ENCODE measurements around the gene LRRC3.
"Not testable (repeated sequence)": the region's sequence is repeated elsewhere in the genome, so short reads cannot be mapped to it uniquely, and the experiment has no call there.

Gene LRRC3, protein sequence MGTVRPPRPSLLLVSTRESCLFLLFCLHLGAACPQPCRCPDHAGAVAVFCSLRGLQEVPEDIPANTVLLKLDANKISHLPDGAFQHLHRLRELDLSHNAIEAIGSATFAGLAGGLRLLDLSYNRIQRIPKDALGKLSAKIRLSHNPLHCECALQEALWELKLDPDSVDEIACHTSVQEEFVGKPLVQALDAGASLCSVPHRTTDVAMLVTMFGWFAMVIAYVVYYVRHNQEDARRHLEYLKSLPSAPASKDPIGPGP

DNA sequence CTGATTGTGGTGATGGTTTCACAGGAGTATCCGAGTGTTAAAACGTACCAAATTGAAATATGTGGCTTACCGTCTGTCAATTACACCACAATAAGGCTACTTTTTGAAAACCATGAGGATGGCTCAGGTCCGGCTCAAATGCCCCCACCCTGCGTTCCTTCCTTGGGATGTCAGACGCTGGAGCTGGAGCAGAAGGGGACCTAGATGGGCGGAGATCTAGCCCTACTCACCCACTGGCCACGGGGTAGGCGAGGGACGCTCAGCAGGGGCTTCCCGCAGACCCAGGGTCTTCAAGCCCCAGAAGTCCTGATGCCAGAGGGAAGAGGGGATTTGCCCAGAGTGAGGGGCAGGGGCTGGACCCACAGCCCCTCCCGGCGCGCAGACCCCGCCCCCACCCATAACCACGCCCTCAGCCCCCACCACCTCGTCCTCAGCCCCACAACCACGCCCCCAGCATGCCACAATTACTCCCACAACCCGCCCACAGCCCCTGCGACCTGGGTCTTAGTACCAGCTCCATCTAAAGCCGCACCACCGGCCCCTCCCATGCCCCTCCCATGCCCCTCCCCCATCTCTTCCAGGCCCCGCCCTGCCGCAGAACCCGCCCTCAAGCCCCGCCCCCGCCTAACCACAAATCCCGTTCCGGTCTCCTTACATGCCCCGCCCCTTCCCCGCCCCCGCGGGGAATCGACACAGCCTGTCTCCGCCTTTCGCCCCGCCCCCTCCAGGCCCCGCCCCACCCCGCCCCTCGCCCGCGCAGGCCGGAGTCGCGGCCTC lies at the start of gene LRRC3:
Gene LRRC3 (plus strand): TSS at position 764 of the 777 bp plus-strand sequence. CDS start 1,135 bp downstream, outside the sequence.
- no peak for FAIRE-seq

DNA sequence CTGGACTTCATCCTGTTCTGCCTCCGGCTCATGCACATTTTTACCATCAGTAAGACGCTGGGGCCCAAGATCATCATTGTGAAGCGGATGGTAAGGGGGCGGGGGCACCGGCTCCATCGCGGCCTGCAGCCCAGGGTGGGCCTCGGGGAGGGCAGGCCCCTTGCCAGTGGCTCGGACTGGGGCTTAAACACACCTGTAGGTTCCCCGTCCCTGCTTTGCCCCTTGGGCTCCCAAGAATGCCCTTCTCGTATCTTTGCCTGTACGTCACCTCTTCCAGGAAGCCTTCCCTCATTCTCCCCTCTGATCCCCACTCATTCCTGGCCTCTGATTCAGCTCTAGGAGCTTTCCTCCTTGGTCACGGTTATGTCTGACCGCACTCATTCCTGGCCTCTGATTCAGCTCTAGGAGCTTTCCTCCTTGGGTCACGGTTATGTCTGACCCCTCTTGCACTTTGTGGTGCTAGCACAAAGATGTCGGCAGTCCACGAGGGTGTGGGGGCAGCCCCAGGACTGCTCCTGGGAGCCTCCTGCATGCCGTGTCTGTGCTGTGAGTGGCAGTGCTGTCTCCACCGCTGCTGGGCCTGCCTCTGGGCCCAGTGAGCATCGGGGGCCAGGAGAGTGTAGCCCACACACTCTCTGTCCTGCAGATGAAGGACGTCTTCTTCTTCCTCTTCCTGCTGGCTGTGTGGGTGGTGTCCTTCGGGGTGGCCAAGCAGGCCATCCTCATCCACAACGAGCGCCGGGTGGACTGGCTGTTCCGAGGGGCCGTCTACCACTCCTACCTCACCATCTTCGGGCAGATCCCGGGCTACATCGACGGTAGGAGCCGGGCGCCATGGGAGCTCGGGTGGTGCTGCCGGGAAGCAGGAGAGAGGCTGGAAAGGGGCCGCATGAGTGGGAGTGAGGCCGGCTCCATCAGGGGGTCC lies 49.1 kb upstream of the LRRC3 start:
- FAIRE-seq = no peak

DNA sequence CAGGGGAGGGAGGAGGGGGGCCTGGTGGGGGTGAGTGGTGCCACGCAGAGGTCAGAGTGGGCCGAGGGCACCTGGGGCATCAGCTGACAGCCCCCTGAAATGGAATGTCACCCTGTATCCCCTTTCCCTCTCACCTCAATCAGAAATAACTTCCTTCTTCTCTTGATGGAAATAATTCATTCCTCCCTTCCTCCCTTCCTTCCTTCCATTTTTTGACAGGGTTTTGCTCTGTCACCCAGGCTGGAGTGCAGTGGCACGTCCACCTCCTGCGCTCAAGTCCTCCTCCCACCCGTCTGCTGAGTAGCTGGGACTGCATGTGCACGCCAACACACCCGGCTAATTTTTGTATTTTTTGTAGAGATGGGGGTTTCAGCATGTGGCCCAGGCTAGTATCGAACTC lies 48.4 kb upstream of the LRRC3 start:
- no peak for FAIRE-seq

DNA sequence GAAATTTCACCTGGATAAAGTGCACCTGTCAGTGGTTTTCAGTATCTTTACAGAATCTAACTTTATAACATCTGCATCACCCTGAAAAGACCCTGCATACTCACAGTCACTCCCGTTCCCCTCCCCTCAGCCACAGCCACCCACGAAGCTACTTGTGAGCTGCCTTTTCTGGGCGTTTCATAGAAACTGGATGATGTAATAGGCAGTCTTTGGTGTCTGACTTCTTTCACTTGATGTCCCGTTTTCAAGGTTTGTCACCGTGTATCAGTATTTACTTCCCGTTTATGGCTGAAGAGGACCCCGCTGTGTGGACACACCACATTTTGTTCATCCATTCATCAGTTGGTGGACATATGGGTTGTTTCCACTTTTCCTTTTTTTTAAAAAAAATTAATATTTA lies 47.8 kb upstream of the LRRC3 start:
- no peak for FAIRE-seq

DNA sequence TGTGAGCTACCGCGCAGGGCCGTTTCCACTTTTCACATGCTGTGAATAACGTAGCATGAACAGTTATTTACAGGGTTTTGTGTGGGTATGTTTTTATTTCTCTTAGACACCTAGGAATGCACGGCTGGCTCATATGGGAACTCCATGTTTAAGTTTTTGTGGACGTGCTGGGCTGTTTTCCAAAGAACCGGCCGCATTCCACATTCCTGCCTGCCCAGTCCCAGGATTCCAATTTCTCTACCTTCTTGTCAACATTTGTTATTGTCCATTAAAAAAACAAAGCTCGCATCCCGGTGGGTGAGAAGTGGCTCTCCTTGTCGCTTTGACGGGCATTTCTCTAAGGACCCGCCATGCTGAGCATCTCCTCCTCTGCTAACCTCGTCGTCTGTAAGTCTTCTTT lies 47.1 kb upstream of the LRRC3 start:
- no peak for FAIRE-seq

DNA sequence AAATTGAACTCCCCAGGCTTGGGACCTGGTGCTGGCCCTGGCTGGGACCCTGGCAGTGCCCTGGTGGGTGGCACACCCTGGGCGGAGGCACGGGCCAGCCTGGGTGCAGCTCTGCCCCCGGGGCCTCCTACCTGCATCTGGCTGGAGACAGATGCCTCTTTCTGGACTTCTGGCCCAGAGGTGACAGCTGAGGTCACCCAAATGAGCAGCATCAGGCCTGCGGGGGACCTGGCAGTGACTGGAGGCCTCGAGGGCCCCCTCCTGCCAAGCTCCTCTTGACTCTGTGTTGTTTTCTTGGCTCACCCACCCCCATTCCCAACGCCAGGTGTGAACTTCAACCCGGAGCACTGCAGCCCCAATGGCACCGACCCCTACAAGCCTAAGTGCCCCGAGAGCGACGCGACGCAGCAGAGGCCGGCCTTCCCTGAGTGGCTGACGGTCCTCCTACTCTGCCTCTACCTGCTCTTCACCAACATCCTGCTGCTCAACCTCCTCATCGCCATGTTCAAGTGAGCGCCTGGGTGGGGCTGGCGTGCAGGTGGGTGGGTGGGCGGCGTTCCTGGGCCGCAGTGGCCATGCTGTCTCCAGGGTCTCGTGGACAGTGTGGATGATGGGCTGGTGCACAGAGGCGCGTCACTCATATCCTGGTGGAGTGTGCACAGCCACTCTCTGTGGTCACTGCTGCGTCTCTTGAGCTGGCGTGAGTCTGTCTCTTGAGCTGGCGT lies 41.6 kb upstream of the LRRC3 start:
- no peak for FAIRE-seq

DNA sequence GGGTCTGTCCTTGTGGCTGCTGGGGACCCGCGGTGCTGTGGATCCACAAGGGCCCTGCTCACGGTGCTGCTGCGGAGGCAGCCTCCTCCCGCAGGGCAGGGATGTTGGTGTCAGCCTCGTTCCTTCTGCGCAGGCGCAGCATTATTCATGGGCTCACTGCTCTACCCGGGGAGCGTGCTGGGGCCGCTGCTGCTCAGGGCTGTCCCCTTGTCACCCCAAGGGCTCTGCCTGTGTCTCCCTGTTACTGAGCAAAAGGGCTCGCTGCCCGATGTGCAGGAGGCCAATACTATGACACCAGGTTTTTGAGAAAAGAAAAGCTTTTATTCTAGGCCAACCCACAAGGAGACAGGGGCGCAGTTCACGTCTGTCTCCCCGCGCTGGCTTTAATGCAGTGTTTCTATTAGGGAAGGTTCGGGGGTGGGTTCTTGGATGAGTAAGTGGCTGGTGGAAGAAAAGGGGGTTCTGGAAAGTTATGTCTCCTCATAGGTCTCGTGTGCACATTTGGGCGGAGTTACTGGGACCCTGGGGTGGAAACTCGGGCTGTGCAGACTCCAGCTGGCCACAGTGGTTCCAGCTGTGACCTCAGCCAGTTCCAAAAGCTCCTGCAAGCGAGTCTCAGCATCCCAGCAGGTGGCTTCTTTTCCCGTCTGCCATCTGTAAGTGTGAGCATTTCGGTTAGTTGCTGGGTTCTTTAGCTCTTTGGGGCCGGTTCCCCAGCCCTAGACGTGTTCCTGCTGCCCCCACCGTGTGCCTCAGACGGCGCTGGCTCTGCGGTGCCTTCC lies 40.8 kb upstream of the LRRC3 start:
- FAIRE-seq = no peak

DNA sequence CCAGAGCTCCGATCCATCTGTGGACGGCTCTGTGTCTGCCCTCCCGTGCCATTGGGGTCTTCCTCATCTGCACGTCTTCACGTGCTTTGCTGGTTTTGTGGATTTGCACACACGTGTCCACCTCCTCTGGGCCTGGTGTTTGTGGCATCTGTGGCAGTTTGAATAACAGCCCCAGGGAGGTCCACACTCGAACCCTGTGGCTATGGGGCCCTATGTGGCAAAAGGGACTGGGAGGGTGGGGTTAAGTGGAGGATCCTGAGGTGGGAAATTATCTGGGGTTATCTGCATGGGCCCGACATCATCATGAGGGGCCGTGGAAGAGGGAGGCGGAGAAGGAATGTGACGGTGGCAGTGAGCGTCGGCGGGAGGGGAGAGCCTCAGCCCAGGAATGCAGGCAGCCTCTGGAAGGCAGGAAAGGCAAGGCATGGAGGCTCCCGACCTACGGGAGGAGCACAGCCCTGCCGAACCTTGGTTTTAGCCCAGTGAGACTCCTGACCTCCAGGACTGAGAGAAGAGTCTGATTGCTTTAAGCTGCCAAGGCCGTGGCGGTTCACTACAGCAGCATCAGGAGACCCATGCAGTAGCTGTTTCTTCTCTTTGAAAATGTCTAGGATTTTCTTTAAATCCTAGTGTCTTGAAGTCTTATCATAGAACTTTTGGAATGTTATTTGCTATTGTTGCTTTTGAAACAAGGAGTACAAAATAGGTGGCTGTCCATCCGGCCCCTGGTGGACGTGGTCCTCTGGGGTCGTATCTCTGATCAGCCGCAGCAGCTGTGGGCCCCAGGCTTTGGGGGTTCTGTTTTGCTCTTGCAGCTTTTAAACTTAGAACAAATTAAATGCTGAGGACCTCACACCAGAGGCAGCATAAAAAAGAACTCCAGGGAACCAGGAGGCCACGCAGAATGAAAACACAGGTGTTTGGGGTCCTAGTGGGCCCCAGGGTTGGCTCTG lies 40.0 kb upstream of the LRRC3 start:
- no peak for FAIRE-seq

DNA sequence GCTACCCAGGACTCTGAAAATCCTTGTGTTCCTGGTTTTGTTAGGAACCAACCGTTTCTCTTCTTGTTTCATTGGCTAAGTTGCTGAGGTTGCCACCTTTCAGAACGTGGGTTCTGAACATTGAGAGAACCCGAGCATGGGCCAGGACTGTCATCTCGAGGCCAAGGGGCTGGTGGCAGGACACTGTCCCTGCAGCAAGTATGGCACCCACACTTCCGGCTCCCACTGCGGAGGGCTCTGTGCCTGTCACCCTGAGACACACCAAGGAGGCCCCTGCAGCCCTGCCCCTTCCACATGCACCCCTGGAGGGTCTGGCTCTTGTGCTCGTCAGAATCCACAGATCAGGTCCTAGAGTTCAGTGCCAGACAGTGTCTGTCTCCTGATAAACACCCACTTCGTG lies 39.1 kb upstream of the LRRC3 start:
- no peak for FAIRE-seq

DNA sequence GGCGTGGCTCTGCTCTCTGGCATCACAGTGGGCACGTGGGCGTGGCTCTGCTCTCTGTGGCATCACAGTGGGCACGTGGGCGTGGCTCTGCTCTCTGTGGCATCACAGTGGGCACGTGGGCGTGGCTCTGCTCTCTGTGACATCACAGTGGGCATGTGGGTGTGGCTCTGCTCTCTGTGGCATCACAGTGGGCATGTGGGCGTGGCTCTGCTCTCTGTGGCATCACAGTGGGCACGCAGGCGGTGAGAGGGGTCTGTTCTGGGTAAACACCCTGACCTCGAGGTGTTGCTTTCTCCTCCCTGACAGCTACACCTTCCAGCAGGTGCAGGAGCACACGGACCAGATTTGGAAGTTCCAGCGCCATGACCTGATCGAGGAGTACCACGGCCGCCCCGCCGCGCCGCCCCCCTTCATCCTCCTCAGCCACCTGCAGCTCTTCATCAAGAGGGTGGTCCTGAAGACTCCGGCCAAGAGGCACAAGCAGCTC lies 37.6 kb upstream of the LRRC3 start:
- FAIRE-seq = not testable (repeated sequence)

DNA sequence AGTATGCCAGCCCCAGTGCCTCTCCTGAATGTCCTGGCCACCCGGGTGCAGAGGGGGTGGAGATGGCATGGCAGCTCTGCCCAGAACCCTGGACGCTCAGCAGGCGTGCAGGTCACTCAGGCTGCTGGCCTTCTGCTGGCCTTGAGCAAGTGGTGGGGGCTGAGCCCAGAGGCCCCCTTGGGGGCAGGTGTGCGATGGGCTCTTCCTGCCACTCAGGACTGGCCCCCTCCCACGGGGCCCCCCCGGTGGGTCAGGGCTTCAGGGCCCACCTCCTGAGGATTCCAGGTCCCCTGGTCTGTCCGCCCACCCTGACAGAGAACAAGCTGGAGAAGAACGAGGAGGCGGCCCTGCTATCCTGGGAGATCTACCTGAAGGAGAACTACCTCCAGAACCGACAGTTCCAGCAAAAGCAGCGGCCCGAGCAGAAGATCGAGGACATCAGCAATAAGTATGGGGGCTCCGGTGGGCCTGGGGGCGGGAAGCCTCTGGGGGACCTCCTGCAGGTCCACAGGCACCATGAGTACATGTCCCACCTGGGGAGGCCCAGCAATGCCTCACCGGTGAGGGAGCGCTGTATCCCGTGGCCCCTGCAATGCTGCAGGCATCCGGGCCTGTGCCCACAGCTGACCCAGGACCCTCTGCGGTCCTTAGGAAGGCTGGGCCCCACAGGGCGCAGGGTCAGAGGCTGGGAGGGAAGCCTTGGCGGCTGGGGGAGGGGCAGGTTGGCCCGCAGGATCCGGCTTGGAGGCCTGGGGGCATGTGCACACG lies 37.0 kb upstream of the LRRC3 start:
- no peak for FAIRE-seq

DNA sequence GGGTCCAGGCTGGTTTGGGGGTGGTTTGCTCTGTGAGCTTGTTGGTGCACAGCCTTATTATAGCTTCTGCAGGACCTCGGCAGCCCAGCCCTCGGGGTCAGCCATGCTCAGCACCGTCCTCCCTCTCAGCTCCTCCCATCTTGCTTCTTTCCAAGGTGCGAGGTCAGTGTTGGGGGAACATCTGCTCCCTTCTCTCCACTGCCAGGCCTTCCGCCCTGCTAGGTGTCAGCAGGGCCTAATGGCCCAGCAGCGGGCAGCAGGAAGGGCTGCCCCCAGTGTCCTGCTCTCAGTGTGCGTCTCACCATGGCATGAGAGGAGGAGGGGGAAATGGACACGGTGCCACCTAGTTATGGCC lies 36.5 kb upstream of the LRRC3 start:
- FAIRE-seq = no peak

DNA sequence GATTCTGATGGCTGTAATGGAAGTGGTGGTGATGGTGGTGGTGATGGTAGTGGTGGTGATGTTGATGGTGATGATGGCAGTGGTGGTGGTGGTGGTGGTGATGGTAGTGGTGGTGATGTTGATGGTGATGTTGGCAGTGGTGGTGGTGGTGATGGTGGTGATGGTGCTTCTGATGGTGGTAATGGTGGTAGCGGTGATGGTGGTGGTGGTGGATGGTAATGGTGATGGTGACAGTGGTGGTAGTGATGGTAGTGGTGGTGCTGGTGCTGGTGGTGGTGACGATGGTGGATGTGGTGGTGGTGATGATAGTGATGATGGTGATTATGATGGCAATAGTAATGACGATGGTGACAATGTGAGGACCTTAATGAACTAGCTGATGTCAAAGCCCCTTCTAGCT lies 35.6 kb upstream of the LRRC3 start:
- FAIRE-seq = no peak

DNA sequence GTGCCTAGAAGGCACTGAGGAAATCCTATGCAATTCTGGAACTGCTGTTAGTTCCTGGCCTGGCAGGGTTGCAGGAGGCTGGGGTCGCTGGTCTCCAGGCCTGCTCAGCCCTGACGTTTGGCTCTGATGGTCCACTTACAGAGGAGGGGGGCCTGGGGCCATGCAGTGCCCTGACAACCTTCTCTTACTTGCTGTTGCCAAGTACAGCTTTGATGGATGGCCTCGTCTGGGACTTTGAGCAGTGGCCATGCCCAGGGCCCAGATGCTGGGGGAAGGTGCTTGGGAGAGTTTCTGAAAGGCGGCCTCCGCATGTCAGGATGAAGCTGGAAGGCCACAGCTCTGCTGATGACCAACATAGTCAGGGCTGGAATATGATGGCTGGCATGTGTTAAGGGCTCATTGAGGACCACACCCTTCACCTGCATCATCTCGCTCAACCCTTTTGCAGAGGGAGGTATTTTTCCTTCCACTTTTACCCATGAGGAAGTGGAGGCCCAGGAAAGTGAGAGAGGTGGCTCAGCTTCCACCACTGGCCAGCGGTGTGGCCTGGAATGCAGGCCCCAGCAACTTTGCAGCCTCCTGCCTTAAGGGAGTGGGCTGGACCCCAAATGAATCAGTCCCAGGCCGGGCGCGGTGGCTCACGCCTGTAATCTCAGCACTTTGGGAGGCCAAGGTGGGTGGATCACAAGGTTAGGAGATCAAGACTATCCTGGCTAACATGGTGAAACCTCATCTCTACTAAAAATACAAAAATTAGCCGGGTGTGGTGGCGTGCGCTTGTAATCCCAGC lies 34.7 kb upstream of the LRRC3 start:
- FAIRE-seq = no peak

DNA sequence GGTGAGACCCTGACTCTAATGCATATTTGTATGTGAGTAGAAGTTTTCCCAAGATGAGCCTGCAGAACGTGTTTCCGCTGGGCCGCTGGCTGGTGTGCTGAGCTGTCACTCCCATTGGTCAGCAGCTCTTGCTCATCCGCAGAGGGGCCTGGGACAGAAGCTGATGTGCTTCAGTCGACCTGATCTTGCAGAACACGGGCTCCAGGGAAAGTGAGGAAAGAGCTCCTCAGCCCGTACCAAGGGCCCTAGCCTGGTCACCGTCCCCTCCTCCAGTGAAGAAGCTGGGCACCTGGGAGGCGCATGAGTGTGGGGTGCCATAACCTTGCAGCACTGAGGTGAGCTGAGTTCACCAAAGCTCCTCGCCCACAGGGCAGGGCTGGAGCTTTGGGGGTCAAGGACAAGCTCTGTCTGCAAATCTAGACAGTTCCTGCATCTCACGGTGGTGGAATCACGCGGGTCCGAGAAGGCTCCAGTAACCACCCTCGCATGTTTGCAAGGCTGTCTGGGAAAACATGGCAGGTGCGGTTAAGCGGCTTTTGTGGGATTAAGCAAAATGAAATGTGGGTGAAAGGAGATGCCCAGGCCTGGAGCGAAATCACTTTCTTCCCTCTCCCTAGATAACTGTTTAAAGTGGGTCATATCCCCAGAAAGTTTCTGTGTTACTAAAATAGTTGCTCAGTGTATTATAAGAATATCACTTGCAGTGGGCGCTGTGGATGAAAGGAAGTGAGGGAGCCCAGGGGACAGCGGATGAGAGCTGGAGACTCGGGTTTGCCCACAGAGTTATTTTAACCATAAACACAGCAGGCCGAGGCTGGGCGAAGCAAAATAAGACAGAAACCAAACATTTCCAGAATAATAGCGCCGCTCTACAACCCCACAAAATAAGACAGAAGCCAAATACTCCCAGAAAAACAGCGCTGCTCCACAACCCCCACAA lies 33.1 kb upstream of the LRRC3 start:
- FAIRE-seq = no peak

DNA sequence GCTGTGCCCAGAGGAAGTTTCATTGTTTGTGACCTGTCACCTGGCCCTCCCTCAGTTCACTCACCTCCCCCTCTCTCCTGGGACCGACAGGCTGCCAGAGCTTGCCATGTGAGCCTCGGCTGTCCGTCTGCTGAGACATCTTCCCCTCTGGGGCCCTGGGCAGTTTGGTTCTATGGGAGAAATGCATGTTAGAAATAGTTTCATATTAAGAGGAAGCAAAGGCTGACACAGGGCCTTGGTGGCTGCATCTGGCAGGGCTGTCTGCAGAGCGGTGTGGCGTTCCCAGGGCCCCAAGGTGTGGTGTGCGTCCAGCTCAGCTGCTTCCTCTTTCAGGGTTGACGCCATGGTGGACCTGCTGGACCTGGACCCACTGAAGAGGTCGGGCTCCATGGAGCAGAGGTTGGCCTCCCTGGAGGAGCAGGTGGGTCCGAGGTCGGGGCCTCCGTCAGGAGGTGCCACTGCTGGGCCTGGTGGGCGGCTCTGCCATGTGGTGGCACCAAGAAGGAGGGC lies 31.9 kb upstream of the LRRC3 start:
- no peak for FAIRE-seq

DNA sequence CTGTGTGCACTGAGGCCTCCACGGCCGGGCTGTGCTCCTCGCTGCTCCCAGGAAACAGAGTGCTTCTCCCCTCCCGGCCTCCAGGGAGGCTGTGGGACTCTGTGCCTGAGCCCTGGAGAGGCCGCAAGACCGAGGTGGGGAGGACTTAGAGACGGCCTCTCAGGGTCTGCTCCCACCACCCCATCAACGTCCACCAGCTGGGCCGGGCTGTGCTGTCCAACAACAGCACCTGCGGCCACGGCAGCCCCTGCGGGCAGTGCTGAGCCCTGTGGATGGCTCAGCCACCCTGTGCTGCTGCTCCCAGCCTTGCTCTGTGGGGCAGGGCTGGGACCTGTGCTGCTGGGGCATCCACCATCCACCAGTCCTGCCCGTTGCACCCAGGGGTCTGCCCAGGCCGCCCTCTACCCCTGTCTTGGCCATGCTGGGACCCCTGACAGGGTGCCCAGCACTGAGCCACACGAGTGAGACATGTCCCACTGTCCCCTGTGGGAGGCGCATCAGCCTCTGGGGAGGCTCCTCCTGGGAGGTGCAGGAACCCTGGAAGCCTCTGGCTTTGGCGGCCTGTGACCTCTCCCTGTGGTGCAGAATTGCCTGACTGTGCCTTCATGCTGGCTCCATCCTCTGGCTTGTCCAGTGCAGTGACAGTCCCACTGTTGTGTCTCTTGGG lies 31.2 kb upstream of the LRRC3 start:
- FAIRE-seq = no peak
